Neural cell (in vitro differentiated cells): Measurements from ENCODE around the gene SLC39A3. TPM values are rescaled to one million over a fixed set of nuclear protein-coding genes. Genes with fewer than 3 reads are reported as not detected.

Experiments
- H2AFZ ChIP-seq: fragments of 200-600, 300-800 bp; sonication (generic), shearing (Covaris generic); 2 replicates; pipeline ENCODE4 v1.6.0; 2014; ENCODE audit warnings: low read depth, mild to moderate bottlenecking, antibody characterized with exemption, low read length, moderate library complexity
- H3F3A ChIP-seq: fragments of 200-600 bp; shearing (Covaris generic); 2 replicates; pipeline ENCODE4 v1.6.1; 2016; ENCODE audit warnings: mild to moderate bottlenecking, moderate library complexity, mixed read lengths, antibody characterized with exemption, low read length; ENCODE audit not compliant: insufficient read depth, poor library complexity, severe bottlenecking
- H3K27ac ChIP-seq: fragments of 200-600, 300-800 bp; sonication (generic), shearing (Covaris generic); 2 replicates; pipeline ENCODE4 v1.5.1; 2014; ENCODE audit warnings: mild to moderate bottlenecking, low read length, moderate library complexity
- H3K27me3 ChIP-seq: fragments of 300-800, 200-600 bp; sonication (generic), shearing (Covaris generic); 2 replicates; pipeline ENCODE4 v1.6.0; 2014; ENCODE audit warnings: mild to moderate bottlenecking, low read depth, low read length, moderate library complexity; ENCODE audit not compliant: insufficient read depth
- H3K36me3 ChIP-seq: fragments of 300-800, 200-600 bp; sonication (generic), shearing (Covaris generic); 2 replicates; pipeline ENCODE4 v1.5.1; 2014; ENCODE audit warnings: mild to moderate bottlenecking, antibody characterized with exemption, low read length, moderate library complexity; ENCODE audit not compliant: insufficient read depth
- H3K4me2 ChIP-seq: fragments of 300-800, 200-600 bp; sonication (generic), shearing (Covaris generic); 2 replicates; pipeline ENCODE4 v1.6.0; 2014; ENCODE audit warnings: mild to moderate bottlenecking, low read length
- H3K4me3 ChIP-seq: fragments of 300-800, 200-600 bp; sonication (generic), shearing (Covaris generic); 2 replicates; pipeline ENCODE4 v1.5.1; 2014; ENCODE audit warnings: mild to moderate bottlenecking, low read length, moderate library complexity
- H3K79me2 ChIP-seq: fragments of 200-600 bp; shearing (Covaris generic); replicated peaks from 2 replicates; pipeline ENCODE4 v1.6.0; 2014; ENCODE audit warnings: mild to moderate bottlenecking, low read length, moderate library complexity; ENCODE audit not compliant: insufficient read depth
- H3K9ac ChIP-seq: fragments of 300-800, 200-600 bp; sonication (generic), shearing (Covaris generic); 2 replicates; pipeline ENCODE4 v1.6.1; 2016; ENCODE audit warnings: mild to moderate bottlenecking, low read length, mixed read lengths
- H3K9me2 ChIP-seq: fragments of 200-600 bp; shearing (Covaris generic); 2 replicates; pipeline ENCODE4 v1.6.1; 2016; ENCODE audit warnings: mild to moderate bottlenecking, low read length, mixed read lengths; ENCODE audit not compliant: insufficient read depth
- H3K9me3 ChIP-seq: fragments of 200-600, 300-800 bp; sonication (generic), shearing (Covaris generic); 2 replicates; pipeline ENCODE4 v1.6.1; 2016; ENCODE audit warnings: mild to moderate bottlenecking, mixed run types, low read length, moderate library complexity, mixed read lengths
- H4K20me1 ChIP-seq: fragments of 200-600 bp; shearing (Covaris generic); 2 replicates; pipeline ENCODE4 v1.6.1; 2016; ENCODE audit warnings: mild to moderate bottlenecking, mixed run types; ENCODE audit not compliant: insufficient read depth
- EP300 ChIP-seq: fragments of 450-650 bp; conservative IDR thresholded peaks from 2 replicates; pipeline ENCODE4 v1.6.1; 2014; ENCODE audit warnings: antibody characterized with exemption, mild to moderate bottlenecking, moderate library complexity; ENCODE audit not compliant: poor library complexity, severe bottlenecking
- EZH2 ChIP-seq: fragments of 200-600, 300-800 bp; shearing (Covaris generic), sonication (generic); IDR thresholded peaks from 2 replicates; pipeline ENCODE4 v1.6.1; 2014; ENCODE audit warnings: antibody characterized with exemption, low read length, borderline replicate concordance, mild to moderate bottlenecking; ENCODE audit not compliant: insufficient read depth, poor library complexity, severe bottlenecking
- MXI1 ChIP-seq: fragments of 450-650 bp; conservative IDR thresholded peaks from 2 replicates; pipeline ENCODE4 v1.6.1; 2014; ENCODE audit warnings: antibody characterized with exemption, mild to moderate bottlenecking; ENCODE audit not compliant: poor library complexity, severe bottlenecking
- POLR2AphosphoS5 ChIP-seq: IDR thresholded peaks from 2 replicates; pipeline ENCODE4 v1.6.1; 2012
- RAD21 ChIP-seq: fragments of 450-650 bp; conservative IDR thresholded peaks from 2 replicates; pipeline ENCODE4 v1.6.1; 2014; ENCODE audit warnings: antibody characterized with exemption, mild to moderate bottlenecking, moderate library complexity
- SMC3 ChIP-seq: fragments of 450-650 bp; conservative IDR thresholded peaks from 2 replicates; pipeline ENCODE4 v1.6.1; 2014; ENCODE audit warnings: antibody characterized with exemption, mild to moderate bottlenecking, moderate library complexity; ENCODE audit not compliant: poor library complexity
- TAF1 ChIP-seq: IDR thresholded peaks from 2 replicates; pipeline ENCODE4 v1.6.1; 2012; ENCODE audit warnings: low read depth
- polyA plus RNA-seq: library from polyadenylated mRNA; depleted of rRNA; stranded (reverse); fragments of >200 nt; gene quantifications from 2 replicates; pipeline ENCODE4 v1.2.3, GENCODE V29; 2014
- TF ChIP-seq, protein P1 (sequence below): IDR thresholded peaks from 2 replicates; pipeline ENCODE4 v1.6.1; 2012; ENCODE audit warnings: borderline replicate concordance
- TF ChIP-seq, protein P2 (sequence below): fragments of 450-650 bp; IDR thresholded peaks from 2 replicates; pipeline ENCODE4 v1.5.1; 2014; ENCODE audit warnings: antibody characterized with exemption, mild to moderate bottlenecking, moderate library complexity; ENCODE audit not compliant: poor library complexity, severe bottlenecking

Gene SLC39A3
- polyA plus RNA-seq, 1 donor from 2014 or later, result 72.8 TPM

DNA sequence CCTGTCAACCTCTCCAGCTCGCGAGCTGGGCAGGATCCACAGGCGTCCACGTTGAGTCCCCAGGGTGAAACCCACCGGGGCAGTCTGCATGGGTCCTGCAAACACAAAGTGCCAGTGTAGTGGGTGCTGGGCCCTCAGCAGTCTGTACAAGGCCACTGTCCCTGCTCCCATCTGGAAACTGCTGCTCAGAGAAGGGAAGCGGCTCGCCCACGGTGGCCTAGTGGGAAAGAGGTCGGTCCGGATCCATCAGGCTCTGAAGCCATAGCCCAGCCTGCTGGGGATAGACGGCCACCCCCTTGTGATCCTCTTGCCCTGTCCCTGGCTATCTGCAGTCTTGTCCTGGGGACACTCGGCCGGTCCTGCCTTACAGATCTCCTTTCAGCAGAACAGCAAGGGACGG is 16.1 kb downstream of the SLC39A3 start:
- H3K79me2 ChIP-seq, result no peaks in the 10 kb centered on the region
- TF ChIP-seq, protein P1, sequence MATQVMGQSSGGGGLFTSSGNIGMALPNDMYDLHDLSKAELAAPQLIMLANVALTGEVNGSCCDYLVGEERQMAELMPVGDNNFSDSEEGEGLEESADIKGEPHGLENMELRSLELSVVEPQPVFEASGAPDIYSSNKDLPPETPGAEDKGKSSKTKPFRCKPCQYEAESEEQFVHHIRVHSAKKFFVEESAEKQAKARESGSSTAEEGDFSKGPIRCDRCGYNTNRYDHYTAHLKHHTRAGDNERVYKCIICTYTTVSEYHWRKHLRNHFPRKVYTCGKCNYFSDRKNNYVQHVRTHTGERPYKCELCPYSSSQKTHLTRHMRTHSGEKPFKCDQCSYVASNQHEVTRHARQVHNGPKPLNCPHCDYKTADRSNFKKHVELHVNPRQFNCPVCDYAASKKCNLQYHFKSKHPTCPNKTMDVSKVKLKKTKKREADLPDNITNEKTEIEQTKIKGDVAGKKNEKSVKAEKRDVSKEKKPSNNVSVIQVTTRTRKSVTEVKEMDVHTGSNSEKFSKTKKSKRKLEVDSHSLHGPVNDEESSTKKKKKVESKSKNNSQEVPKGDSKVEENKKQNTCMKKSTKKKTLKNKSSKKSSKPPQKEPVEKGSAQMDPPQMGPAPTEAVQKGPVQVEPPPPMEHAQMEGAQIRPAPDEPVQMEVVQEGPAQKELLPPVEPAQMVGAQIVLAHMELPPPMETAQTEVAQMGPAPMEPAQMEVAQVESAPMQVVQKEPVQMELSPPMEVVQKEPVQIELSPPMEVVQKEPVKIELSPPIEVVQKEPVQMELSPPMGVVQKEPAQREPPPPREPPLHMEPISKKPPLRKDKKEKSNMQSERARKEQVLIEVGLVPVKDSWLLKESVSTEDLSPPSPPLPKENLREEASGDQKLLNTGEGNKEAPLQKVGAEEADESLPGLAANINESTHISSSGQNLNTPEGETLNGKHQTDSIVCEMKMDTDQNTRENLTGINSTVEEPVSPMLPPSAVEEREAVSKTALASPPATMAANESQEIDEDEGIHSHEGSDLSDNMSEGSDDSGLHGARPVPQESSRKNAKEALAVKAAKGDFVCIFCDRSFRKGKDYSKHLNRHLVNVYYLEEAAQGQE, result no peak
- no peak for TF ChIP-seq SMC3
- TF ChIP-seq, protein P2, sequence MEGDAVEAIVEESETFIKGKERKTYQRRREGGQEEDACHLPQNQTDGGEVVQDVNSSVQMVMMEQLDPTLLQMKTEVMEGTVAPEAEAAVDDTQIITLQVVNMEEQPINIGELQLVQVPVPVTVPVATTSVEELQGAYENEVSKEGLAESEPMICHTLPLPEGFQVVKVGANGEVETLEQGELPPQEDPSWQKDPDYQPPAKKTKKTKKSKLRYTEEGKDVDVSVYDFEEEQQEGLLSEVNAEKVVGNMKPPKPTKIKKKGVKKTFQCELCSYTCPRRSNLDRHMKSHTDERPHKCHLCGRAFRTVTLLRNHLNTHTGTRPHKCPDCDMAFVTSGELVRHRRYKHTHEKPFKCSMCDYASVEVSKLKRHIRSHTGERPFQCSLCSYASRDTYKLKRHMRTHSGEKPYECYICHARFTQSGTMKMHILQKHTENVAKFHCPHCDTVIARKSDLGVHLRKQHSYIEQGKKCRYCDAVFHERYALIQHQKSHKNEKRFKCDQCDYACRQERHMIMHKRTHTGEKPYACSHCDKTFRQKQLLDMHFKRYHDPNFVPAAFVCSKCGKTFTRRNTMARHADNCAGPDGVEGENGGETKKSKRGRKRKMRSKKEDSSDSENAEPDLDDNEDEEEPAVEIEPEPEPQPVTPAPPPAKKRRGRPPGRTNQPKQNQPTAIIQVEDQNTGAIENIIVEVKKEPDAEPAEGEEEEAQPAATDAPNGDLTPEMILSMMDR, result no peak
- no peak for TF ChIP-seq EZH2
- no peak for TF ChIP-seq TAF1
- TF ChIP-seq MXI1, result no peak
- TF ChIP-seq EP300, result no peak
- TF ChIP-seq RAD21, result no peak
- TF ChIP-seq POLR2AphosphoS5, result no peak

DNA sequence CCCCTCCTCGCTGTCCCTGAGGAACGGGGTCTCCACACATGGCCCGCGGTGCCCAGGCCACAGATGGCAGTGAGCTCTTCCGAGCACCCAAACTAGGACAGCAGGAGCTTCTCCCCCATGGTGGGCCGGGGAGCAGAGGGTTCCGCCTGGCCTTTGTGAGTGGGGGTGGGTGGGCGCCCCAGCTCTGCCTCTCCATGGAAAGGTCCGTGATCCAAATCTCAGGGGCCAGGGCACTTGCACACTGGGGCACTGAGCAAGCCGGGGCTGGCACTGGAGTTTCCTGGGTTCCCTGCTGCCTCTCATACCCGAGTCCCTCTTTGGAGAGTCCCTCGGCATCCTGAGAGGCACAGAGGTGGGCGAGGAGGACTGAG is 16.5 kb downstream of the SLC39A3 start:
- H3K9me3 ChIP-seq, result no peaks in the 10 kb centered on the region
- H3K9me2 ChIP-seq, result no peaks in the 10 kb centered on the region
- TF ChIP-seq EZH2, result no peak
- TF ChIP-seq, protein P1, result no peak
- TF ChIP-seq SMC3, result no peak
- TF ChIP-seq MXI1, result no peak
- TF ChIP-seq, protein P2, result no peak
- no peak for TF ChIP-seq EP300
- TF ChIP-seq TAF1, result no peak
- no peak for TF ChIP-seq POLR2AphosphoS5
- TF ChIP-seq RAD21, result no peak
- H3K27me3 ChIP-seq, result no peaks in the 10 kb centered on the region
- no peaks in the 10 kb centered on the region for H3K79me2 ChIP-seq
- no peak overlapping the region for H3K4me3 ChIP-seq
- no peaks in the 10 kb centered on the region for H3K36me3 ChIP-seq
- H4K20me1 ChIP-seq, result no peaks in the 10 kb centered on the region
- H3K9ac ChIP-seq, result no peak overlapping the region
- H3F3A ChIP-seq, result no peaks in the 10 kb centered on the region
- H2AFZ ChIP-seq, result no peak overlapping the region
- no peak overlapping the region for H3K27ac ChIP-seq
- no peak overlapping the region for H3K4me2 ChIP-seq

More for the DNA sequence above, 16.1 kb downstream of the SLC39A3 start:
- Histone ChIP-seq H3K9me3 (no peaks in the 10 kb centered on the region), H3F3A (no peaks in the 10 kb centered on the region), H3K27me3 (no peaks in the 10 kb centered on the region), H3K4me2 (no peak overlapping the region), H3K9me2 (no peaks in the 10 kb centered on the region), H3K27ac (no peak overlapping the region), H3K36me3 (no peaks in the 10 kb centered on the region), H2AFZ (no peak overlapping the region), H4K20me1 (no peaks in the 10 kb centered on the region), H3K9ac (no peak overlapping the region), H3K4me3 (no peak overlapping the region)
